ENCODE data around the gene RANBP17.
"Not testable (repeated sequence)": the region's sequence is repeated elsewhere in the genome, so short reads cannot be mapped to it uniquely, and the experiment has no call there.

The RANBP17 gene

GRCh38 chr5:171155621-171156020 is 293.8 kb downstream of the RANBP17 start:
- no peak for DNase-seq (ENCODE audit: low spot score)

DNA sequence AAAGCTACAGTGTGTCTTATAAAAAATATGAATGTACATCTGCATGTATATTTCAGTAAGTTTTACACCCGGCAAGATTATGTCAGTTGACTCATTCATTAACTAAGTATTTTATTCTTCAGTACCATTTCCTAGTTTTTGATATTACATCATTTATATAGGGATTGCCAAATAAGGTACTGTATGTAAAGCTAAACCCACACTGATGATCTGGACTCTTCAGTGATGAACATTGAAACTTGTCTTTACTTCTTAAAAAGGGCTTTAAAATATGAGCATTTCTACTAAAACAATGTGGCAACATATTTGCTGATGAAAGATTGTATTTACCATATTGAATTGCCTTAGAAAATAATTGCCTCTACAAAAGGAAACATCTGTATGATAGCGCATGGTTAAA is 295.5 kb downstream of the RANBP17 start:
- DNase-seq (ENCODE audit: low spot score): no peak

GRCh38 chr5:171157775-171158174 is 296.0 kb downstream of the RANBP17 start:
- DNase-seq (ENCODE audit: low spot score): no peak

GRCh38 chr5:171158581-171158980 is 296.8 kb downstream of the RANBP17 start:
- DNase-seq (ENCODE audit: low spot score): no peak

GRCh38 chr5:171162165-171162564 is 300.3 kb downstream of the RANBP17 start:
- DNase-seq (ENCODE audit: low spot score): no peak

- no peak for DNase-seq (ENCODE audit: low spot score)
These were observed 300.8 kb downstream of the RANBP17 start for GRCh38 chr5:171162596-171162995.

DNA sequence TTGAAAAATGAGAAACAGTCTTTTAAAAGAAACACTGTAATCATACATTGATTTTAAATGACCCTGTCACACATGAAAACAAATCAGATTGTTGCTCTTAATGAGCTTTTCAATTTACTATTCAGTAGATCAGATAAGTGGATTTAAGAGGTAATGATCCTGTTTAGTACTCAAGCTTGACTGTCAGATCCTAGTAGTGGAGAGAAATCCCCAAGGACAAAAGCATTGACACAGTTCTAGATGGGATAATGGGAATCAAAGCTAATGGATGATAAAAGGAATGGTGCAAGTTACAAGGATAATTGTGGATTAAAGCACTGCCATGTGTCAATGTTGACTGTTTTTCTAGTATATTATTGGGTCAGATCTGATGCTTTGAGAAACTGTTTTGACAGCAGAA is 304.9 kb downstream of the RANBP17 start:
- no peak for DNase-seq (ENCODE audit: low spot score)

GRCh38 chr5:171168171-171168570 is 306.4 kb downstream of the RANBP17 start:
- no peak for DNase-seq (ENCODE audit: low spot score)

- not testable (repeated sequence) for DNase-seq (ENCODE audit: low spot score)
These were observed 313.1 kb downstream of the RANBP17 start for GRCh38 chr5:171174960-171175359.

DNA sequence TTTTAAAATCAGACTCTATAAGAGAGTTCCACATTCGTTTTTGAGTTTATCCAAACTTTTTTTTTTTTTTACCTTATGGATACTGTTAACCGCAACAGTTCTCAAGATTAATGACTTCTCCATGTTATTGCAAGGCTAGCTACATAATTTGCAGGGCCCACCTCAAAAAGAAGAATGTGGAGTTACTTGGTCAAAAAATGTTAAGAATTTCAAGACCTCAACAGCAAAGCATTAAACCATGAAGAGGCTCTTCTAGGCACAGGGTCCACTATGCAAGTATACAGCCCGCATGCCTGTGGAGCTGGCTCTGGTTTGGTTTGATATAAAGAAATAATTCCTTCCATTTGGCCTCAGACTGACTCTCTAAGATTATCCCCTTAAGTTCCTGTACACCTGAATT is 313.9 kb downstream of the RANBP17 start:
- DNase-seq (ENCODE audit: low spot score): no peak

DNA sequence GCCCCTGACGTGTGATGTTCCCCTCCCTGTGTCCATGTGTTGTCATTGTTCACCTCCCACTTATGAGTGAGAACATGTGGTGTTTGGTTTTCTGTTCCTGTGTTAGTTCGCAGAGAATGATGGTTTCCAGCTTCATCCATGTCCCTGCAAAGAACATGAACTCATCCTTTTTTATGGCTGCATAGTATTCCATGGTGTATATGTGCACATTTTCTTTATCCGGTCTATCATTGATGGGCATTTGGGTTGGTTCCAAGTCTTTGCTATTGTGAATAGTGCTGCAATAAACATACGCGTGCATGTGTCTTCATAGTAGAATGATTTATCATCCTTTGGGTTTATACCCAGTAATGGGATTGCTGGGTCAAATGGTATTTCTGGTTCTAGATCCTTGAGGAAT is 316.4 kb downstream of the RANBP17 start:
- DNase-seq (ENCODE audit: low spot score): not testable (repeated sequence)

DNA sequence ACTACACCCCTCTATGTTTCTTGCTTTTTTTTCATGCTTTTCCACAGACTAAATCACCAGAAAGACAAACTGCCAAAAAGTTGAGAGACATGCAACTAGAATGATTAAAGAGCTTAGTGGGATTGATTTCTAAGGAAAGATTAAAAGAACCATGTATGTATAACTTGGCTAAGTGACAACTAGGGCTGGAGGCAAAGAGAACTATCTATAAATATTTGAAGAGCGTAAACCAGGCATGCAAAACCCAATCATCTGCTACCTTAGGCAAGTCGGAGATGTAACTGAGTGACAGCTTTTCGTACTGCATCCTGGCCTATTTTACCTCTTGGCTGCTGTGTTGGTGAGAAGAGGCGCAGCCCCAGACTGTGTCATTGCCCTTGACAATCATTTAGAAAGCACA is 326.2 kb downstream of the RANBP17 start:
- no peak for DNase-seq (ENCODE audit: low spot score)

GRCh38 chr5:171189442-171189841 is 327.6 kb downstream of the RANBP17 start:
- no peak for DNase-seq (ENCODE audit: low spot score)

- DNase-seq (ENCODE audit: low spot score): no peak
These were observed 330.3 kb downstream of the RANBP17 start for GRCh38 chr5:171192111-171192510.

- DNase-seq (ENCODE audit: low spot score): no peak
These were observed 339.5 kb downstream of the RANBP17 start for GRCh38 chr5:171201310-171201709.

DNA sequence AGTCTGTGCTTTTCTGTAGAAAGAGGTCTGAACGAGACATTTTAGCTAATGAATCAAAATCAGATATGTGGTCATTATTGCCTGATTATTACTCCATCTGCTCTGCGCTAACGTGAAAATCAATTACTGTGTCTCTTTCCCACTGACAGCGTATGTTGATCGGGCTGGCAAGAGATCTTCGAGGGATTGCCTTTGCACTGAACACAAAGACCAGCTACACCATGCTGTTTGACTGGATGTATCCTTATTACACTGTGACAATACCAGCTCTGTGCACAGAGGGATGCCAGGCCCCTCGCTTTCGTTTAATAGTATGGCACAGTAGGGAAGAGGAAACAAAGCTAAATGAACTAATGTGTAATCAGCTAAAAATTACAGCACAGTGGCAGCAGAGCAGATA is 343.6 kb downstream of the RANBP17 start:
- no peak for DNase-seq (ENCODE audit: low spot score)

GRCh38 chr5:171207256-171207847 is 345.5 kb downstream of the RANBP17 start:
- DNase-seq (ENCODE audit: low spot score): peak; percentile 61

DNA sequence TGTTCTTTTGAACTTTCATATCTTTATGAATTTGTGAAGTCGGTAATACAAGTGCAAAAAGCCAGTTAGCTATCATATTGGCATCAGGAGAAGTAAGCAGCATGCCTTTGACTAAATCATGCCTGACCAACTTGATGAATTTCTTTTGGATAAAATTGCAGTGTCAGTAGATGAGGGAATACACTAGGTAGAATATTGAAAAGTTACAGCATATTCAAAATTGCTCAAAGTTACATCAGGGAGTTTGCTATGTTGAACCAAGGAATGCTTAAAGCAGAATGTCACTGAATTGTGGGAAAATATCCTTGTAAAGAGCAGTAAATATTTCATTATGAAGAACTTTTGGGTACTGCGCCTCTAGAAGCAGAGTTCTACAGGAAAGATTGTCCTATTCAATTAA is 360.1 kb downstream of the RANBP17 start:
- DNase-seq (ENCODE audit: low spot score): no peak

GRCh38 chr5:171223927-171224326 is 362.1 kb downstream of the RANBP17 start:
- no peak for DNase-seq (ENCODE audit: low spot score)

DNA sequence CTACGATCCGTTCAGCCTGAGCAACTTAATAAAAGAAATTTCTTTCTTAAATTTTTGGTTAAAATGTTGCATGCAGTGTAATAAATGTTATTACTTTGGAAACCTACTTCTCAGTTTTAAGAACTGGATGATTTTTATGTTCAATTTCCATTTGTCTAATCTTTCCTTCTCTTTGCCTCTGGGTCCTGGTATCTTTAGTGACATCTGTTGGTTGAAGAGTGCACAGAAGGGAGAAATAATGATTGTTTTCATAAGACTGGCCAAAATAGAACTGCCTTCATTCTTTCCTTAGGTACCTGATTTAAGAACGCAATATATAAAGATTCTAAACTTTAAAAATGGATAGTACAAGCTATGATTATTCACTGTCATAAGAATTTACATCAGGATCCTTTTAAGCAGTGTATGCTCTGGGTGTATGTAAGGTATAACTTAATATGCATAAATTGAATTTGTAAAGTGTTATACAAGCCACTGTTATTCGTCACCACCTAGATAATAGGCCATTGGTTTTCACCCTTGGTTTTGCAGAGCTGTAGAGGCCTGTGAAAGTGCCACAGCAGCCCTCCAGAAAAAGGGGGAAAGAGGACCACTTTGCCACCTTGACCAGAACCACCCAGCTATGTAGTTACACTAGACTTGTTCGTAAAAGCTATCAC is 364.4 kb downstream of the RANBP17 start:
- DNase-seq (ENCODE audit: low spot score): no peak

DNA sequence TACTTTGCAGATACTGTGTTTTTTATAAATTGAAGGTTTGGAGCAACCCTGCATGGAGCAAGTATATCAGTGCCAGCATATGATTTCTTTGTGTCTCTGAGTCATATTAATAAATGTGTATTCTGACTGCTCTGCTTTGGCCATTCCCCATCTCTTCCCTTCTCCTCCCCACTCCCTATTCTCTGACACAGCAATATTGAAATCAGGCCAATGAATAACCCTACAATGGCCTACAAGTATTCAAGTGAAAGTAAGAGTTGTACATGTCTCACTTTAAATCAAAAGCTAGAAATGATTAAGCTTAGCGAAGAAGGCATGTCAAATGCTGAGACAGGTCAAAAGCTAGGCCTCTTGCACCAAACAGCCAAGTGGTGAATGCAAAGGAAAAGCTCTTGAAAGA is 365.0 kb downstream of the RANBP17 start:
- no peak for DNase-seq (ENCODE audit: low spot score)

DNA sequence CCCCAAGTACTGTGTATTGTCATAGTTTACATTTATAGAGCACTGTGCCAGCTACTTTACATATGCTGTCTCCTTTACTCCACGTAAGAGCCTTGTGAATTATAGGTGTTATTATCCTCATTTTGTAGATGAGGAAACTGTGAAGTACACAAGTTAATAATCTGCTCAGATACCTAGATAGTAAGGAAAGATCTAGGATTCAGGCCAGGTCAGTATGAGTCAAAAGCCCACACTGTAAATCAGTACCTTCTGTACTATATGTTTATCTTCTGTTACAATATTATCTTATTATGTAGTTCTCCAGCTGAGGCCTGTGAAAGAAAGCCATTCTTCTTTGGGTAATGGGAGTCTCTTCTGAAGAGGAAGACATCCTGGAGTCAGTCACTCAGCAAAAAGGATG is 374.8 kb downstream of the RANBP17 start:
- DNase-seq (ENCODE audit: low spot score): no peak

GRCh38 chr5:171242521-171242920 is 380.7 kb downstream of the RANBP17 start:
- no peak for DNase-seq (ENCODE audit: low spot score)

GRCh38 chr5:171246231-171246630 is 384.4 kb downstream of the RANBP17 start:
- no peak for DNase-seq (ENCODE audit: low spot score)

Measured in left forelimb (tissue), 1 donor.